ENCODE data around the gene CCL21. TPM values are rescaled to one million over a fixed set of nuclear protein-coding genes. Genes with fewer than 3 reads are reported as not detected.
"Not testable (repeated sequence)": the region's sequence is repeated elsewhere in the genome, so short reads cannot be mapped to it uniquely, and the experiment has no call there.

Gene CCL21
- total and polyA plus RNA-seq, 7 experiments from 2014 or later: not detected

DNA sequence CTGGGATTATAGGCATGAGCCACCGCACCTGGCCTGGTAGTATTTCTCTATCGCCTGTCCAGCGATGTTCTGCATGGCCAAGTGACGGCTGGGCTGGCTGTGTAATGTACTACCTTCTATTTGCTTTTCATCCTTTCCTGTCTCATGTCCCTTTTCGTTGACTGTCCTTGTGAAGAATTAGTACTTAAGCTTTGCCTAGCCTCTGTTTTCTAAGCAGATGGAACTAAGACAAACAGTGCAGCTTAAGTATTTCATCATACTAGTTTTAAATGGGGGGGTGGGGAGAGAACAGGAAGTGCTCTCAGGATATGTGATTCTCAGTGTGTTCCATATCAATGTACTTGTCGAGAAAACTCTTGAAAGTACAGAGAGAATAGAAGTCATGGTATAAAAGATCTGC lies 31.7 kb upstream of the CCL21 start:
- Mint-ChIP-seq H3K4me3 (no peak overlapping the region), H3K27ac (no peak overlapping the region), H3K36me3 (peaks cover 0 to 3% (median 0%) of the 10 kb centered on the region in 5 donors), H3K27me3 (peaks cover 6 to 23% (median 18%) of the 10 kb centered on the region in 5 donors), H3K9me3 (peaks cover 0 to 3% (median 0%) of the 10 kb centered on the region in 11 donors), H3K4me1 (peaks cover 0 to 6% (median 0%) of the 10 kb centered on the region in 7 donors)
- no peak overlapping the region for H3K27ac ChIP-seq (ENCODE audit: low read depth, low read length)
- peaks cover 0 to 2% of the 10 kb centered on the region in 2 donors for H3K27me3 ChIP-seq (ENCODE audit: control insufficient read depth in 2 of 2, insufficient read depth in 2 of 2, low read length in 2 of 2)
- ATAC-seq (no peak), DNase-seq (no peak)
- H3K4me1 ChIP-seq (ENCODE audit: control insufficient read depth in 2 of 2, insufficient read depth in 2 of 2, low read length in 2 of 2): no peaks in the 10 kb centered on the region
- POLR2A ChIA-PET: no interaction called here
- H3K9me3 ChIP-seq (ENCODE audit: control insufficient read depth in 2 of 3, low read length in 3 of 3): no peaks in the 10 kb centered on the region
- no peaks in the 10 kb centered on the region for H3K36me3 ChIP-seq (ENCODE audit: control insufficient read depth in 2 of 3, insufficient read depth in 3 of 3, low read length in 3 of 3)
- CTCF ChIA-PET: no interaction called here
- intact Hi-C loops (cut with micrococcal nuclease): no loop called here
- H3K4me3 ChIP-seq (ENCODE audit: low read length): no peak overlapping the region

DNA sequence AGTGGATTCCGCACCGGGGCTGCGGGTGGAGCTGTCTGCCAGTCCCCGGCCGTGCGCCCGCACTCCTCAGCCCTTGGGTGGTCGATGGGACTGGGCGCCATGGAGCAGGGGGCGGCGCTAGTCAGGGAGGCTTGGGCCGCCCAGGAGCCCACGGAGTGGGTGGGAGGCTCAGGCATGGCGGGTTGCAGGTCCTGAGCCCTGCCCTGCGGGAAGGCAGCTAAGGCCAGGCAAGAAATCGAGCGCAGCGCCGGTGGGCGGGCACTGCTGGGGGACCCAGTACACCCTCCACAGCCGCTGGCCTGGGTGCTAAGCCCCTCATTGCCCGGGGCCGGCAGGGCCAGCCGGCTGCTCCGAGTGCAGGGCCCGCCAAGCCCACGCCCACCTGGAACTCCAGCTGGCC lies 30.2 kb upstream of the CCL21 start:
- H3K9me3 ChIP-seq (ENCODE audit: control insufficient read depth in 2 of 3, low read length in 3 of 3); POLR2A ChIA-PET; H3K4me1 ChIP-seq (ENCODE audit: control insufficient read depth in 2 of 2, insufficient read depth in 2 of 2, low read length in 2 of 2); CTCF ChIA-PET; H3K27me3 ChIP-seq (ENCODE audit: control insufficient read depth in 2 of 2, insufficient read depth in 2 of 2, low read length in 2 of 2); H3K4me3 Mint-ChIP-seq; H3K4me1 Mint-ChIP-seq; H3K36me3 ChIP-seq (ENCODE audit: control insufficient read depth in 2 of 3, insufficient read depth in 3 of 3, low read length in 3 of 3); ATAC-seq; intact Hi-C loops (cut with micrococcal nuclease); H3K9me3 Mint-ChIP-seq; DNase-seq; H3K36me3 Mint-ChIP-seq; H3K27ac ChIP-seq (ENCODE audit: low read depth, low read length); H3K4me3 ChIP-seq (ENCODE audit: low read length); H3K27ac Mint-ChIP-seq: not testable (repeated sequence)
- peaks cover 8 to 20% (median 14%) of the 10 kb centered on the region in 5 donors for H3K27me3 Mint-ChIP-seq

DNA sequence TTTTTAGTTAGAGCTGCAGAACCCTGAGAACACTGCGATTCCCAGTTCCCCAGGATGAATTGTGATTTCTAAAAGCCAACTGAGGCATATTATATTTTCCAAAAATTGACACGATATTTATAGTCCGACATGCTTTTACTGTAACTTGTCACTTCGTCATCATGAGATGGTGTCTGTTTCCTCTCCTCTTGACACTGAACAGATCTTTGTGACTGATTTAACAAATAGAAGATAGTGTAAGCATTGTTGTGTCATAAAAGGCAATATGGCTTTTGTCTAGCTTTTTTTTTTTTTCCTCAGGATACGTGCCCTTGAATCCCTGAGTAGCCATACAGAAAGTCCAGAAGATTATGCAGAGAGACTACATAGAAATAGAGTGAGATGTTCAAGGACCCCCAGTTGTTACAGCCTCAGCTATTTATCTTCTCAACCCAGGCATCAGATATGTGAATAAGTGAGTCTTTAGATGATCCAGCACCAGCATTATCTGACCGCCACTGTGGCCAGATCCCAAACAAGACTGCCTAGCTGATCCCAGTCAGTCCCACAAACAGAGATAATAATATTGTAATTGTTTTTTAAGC lies 27.8 kb upstream of the CCL21 start:
- Histone ChIP-seq H3K4me1 (ENCODE audit: control insufficient read depth in 2 of 2, insufficient read depth in 2 of 2, low read length in 2 of 2) (no peaks in the 10 kb centered on the region), H3K27ac (ENCODE audit: low read depth, low read length) (no peak overlapping the region), H3K9me3 (ENCODE audit: control insufficient read depth in 2 of 3, low read length in 3 of 3) (no peaks in the 10 kb centered on the region), H3K36me3 (ENCODE audit: control insufficient read depth in 2 of 3, insufficient read depth in 3 of 3, low read length in 3 of 3) (no peaks in the 10 kb centered on the region), H3K4me3 (ENCODE audit: low read length) (no peak overlapping the region), H3K27me3 (ENCODE audit: control insufficient read depth in 2 of 2, insufficient read depth in 2 of 2, low read length in 2 of 2) (no peaks in the 10 kb centered on the region)
- Mint-ChIP-seq H3K4me3 (no peak overlapping the region), H3K9me3 (peaks cover 0 to 3% (median 0%) of the 10 kb centered on the region in 11 donors), H3K27ac (no peak overlapping the region), H3K4me1 (peaks cover 0 to 6% (median 0%) of the 10 kb centered on the region in 7 donors), H3K27me3 (peaks cover 5 to 12% (median 9%) of the 10 kb centered on the region in 5 donors), H3K36me3 (no peaks in the 10 kb centered on the region)
- intact Hi-C loops (cut with micrococcal nuclease): no loop called here
- ChIA-PET CTCF (no interaction called here), POLR2A (interaction anchor here (0.6 kb wide), 1 partner anchor 1271 kb away, joined by 3 read pairs; no protein-coding TSS in a partner anchor)
- DNase-seq (no peak), ATAC-seq (no peak)

DNA sequence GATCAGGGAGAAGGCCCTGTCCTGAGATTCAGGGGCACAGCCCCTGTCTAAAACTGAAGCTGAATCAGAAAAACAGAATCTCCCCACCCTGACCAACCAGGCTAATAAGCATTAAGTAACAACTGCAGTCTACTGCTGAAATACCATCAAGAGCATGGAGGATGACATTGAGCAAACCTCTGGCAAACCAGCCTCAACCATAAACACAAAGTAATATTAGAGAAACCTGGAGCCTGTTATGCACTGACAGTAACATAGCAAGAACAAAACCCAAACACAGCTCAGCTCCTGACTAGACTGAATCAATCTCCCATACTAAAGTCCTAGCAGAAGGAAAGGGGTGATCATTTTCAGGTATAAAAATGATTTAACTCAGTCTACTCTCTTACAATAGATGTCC lies 24.8 kb upstream of the CCL21 start:
- H3K27ac Mint-ChIP-seq: no peak overlapping the region
- CTCF ChIA-PET: no interaction called here
- H3K27me3 Mint-ChIP-seq: peaks cover 5 to 19% (median 9%) of the 10 kb centered on the region in 5 donors
- no peak for DNase-seq
- peaks cover 0 to 2% (median 0%) of the 10 kb centered on the region in 11 donors for H3K9me3 Mint-ChIP-seq
- H3K36me3 ChIP-seq (ENCODE audit: control insufficient read depth in 2 of 3, insufficient read depth in 3 of 3, low read length in 3 of 3): no peaks in the 10 kb centered on the region
- no peaks in the 10 kb centered on the region for H3K4me1 Mint-ChIP-seq
- no peak overlapping the region for H3K27ac ChIP-seq (ENCODE audit: low read depth, low read length)
- intact Hi-C loops (cut with micrococcal nuclease): no loop called here
- H3K9me3 ChIP-seq (ENCODE audit: control insufficient read depth in 2 of 3, low read length in 3 of 3): no peaks in the 10 kb centered on the region
- ATAC-seq: no peak
- no peak overlapping the region for H3K4me3 ChIP-seq (ENCODE audit: low read length)
- H3K27me3 ChIP-seq (ENCODE audit: control insufficient read depth in 2 of 2, insufficient read depth in 2 of 2, low read length in 2 of 2): no peaks in the 10 kb centered on the region
- no peaks in the 10 kb centered on the region for H3K4me1 ChIP-seq (ENCODE audit: control insufficient read depth in 2 of 2, insufficient read depth in 2 of 2, low read length in 2 of 2)
- POLR2A ChIA-PET: interaction anchor here (0.6 kb wide), 1 partner anchor 709 kb away, joined by 6 read pairs; no protein-coding TSS in a partner anchor
- H3K36me3 Mint-ChIP-seq: no peaks in the 10 kb centered on the region
- no peak overlapping the region for H3K4me3 Mint-ChIP-seq

DNA sequence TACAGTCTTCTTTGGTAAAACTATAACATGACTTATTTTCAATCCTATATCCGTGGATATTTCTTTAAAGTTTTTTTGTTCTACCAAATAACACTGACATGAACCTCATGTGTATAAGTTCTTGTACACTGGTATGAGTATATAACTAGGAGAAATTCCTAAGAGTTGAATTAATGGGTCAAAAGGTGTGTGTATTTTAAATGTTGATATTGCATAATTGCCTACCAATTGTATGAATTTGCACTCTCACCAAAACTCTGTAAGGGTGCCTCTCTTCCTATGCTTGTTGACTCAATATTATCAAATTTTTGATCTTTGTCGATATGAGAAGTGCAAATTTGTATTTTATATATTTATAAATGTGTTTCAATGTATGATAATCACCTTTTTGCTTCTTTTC lies 22.9 kb upstream of the CCL21 start:
- H3K27ac Mint-ChIP-seq: no peak overlapping the region
- POLR2A ChIA-PET: no interaction called here
- peaks cover 0 to 18% (median 4%) of the 10 kb centered on the region in 5 donors for H3K27me3 Mint-ChIP-seq
- Histone ChIP-seq H3K27me3 (ENCODE audit: control insufficient read depth in 2 of 2, insufficient read depth in 2 of 2, low read length in 2 of 2) (no peaks in the 10 kb centered on the region), H3K4me1 (ENCODE audit: control insufficient read depth in 2 of 2, insufficient read depth in 2 of 2, low read length in 2 of 2) (no peaks in the 10 kb centered on the region), H3K4me3 (ENCODE audit: low read length) (no peak overlapping the region), H3K9me3 (ENCODE audit: control insufficient read depth in 2 of 3, low read length in 3 of 3) (no peaks in the 10 kb centered on the region), H3K27ac (ENCODE audit: low read depth, low read length) (no peak overlapping the region), H3K36me3 (ENCODE audit: control insufficient read depth in 2 of 3, insufficient read depth in 3 of 3, low read length in 3 of 3) (no peaks in the 10 kb centered on the region)
- no peaks in the 10 kb centered on the region for H3K4me1 Mint-ChIP-seq
- H3K4me3 Mint-ChIP-seq: no peak overlapping the region
- DNase-seq (no peak), ATAC-seq (no peak)
- CTCF ChIA-PET: no interaction called here
- intact Hi-C loops (cut with micrococcal nuclease): no loop called here
- no peaks in the 10 kb centered on the region for H3K36me3 Mint-ChIP-seq
- H3K9me3 Mint-ChIP-seq: no peaks in the 10 kb centered on the region

DNA sequence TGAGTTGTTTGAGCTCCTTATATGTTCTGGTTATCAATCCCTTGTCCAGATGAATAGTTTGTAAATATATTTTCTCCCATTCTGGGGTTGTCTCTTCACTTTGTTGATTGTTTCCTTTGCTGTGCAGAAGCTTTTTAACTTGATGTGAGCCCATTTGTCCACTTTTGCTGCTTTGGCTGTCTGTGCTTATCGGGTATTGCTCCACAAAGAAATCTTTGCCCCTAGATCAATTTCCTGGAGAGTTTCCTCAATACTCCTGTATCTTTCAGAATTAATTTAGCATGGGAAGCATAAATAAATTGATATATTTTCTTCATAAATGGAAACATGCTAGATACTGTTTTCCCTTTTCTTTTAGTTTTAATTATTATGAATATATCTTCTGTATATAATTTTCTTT lies 22.5 kb upstream of the CCL21 start:
- no peak overlapping the region for H3K27ac Mint-ChIP-seq
- POLR2A ChIA-PET: no interaction called here
- DNase-seq (no peak), ATAC-seq (no peak)
- Histone ChIP-seq H3K27me3 (ENCODE audit: control insufficient read depth in 2 of 2, insufficient read depth in 2 of 2, low read length in 2 of 2) (no peaks in the 10 kb centered on the region), H3K4me1 (ENCODE audit: control insufficient read depth in 2 of 2, insufficient read depth in 2 of 2, low read length in 2 of 2) (no peaks in the 10 kb centered on the region), H3K9me3 (ENCODE audit: control insufficient read depth in 2 of 3, low read length in 3 of 3) (no peaks in the 10 kb centered on the region), H3K27ac (ENCODE audit: low read depth, low read length) (no peak overlapping the region), H3K4me3 (ENCODE audit: low read length) (no peak overlapping the region), H3K36me3 (ENCODE audit: control insufficient read depth in 2 of 3, insufficient read depth in 3 of 3, low read length in 3 of 3) (no peaks in the 10 kb centered on the region)
- H3K36me3 Mint-ChIP-seq: no peaks in the 10 kb centered on the region
- H3K4me3 Mint-ChIP-seq: no peak overlapping the region
- intact Hi-C loops (cut with micrococcal nuclease): no loop called here
- CTCF ChIA-PET: interaction anchor here (0.7 kb wide), 1 partner anchor 112 kb away, joined by 4 read pairs; the partner anchor contains the start of gene DCTN3
- H3K27me3 Mint-ChIP-seq: peaks cover 0 to 15% (median 4%) of the 10 kb centered on the region in 5 donors
- no peaks in the 10 kb centered on the region for H3K9me3 Mint-ChIP-seq
- H3K4me1 Mint-ChIP-seq: no peaks in the 10 kb centered on the region

DNA sequence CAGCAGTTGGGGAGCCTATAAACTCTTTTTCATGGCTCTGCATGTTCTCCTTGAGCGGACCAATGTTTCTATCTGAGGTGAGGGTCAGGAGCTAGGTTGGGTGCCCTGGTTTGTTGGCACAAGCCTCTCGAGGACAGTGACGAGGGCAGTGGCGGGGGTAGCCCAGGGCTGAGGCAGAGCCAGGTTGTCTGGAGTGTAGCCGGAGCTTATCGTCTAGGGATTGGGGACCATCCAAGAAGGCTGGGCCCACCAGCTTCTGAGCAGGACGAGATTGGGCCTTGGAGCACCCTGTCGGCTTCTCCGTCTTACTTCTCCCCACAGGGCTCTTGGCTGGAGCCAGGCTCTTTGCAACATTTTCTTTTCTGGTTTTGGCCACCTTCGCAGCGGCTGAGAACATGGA lies 13.2 kb upstream of the CCL21 start:
- no peak overlapping the region for H3K4me3 ChIP-seq (ENCODE audit: low read length)
- Mint-ChIP-seq H3K9me3 (no peaks in the 10 kb centered on the region), H3K27me3 (no peaks in the 10 kb centered on the region), H3K4me1 (no peaks in the 10 kb centered on the region), H3K36me3 (no peaks in the 10 kb centered on the region), H3K27ac (no peak overlapping the region), H3K4me3 (no peak overlapping the region)
- DNase-seq (no peak), ATAC-seq (no peak)
- intact Hi-C loops (cut with micrococcal nuclease): no loop called here
- H3K4me1 ChIP-seq (ENCODE audit: control insufficient read depth in 2 of 2, insufficient read depth in 2 of 2, low read length in 2 of 2): no peaks in the 10 kb centered on the region
- no peaks in the 10 kb centered on the region for H3K27me3 ChIP-seq (ENCODE audit: control insufficient read depth in 2 of 2, insufficient read depth in 2 of 2, low read length in 2 of 2)
- ChIA-PET CTCF (no interaction called here), POLR2A (no interaction called here)
- H3K9me3 ChIP-seq (ENCODE audit: control insufficient read depth in 2 of 3, low read length in 3 of 3): no peaks in the 10 kb centered on the region
- no peak overlapping the region for H3K27ac ChIP-seq (ENCODE audit: low read depth, low read length)
- H3K36me3 ChIP-seq (ENCODE audit: control insufficient read depth in 2 of 3, insufficient read depth in 3 of 3, low read length in 3 of 3): no peaks in the 10 kb centered on the region

Measured in naive thymus-derived CD4-positive, alpha-beta T cell (primary cell).